Cardiac muscle cell (in vitro differentiated cells and primary cell): ENCODE data around the gene RASSF5. TPM values are rescaled to one million over a fixed set of nuclear protein-coding genes. Genes with fewer than 3 reads are reported as not detected.
A peak's percentile ranks its signal among the peaks of the same experiment; 100 is the strongest.

Source experiments
- DNase-seq, 2 donors: peaks; one replicate each; pipeline versions ENCODE4 v3.0.0 to v3.0.0-alpha.2; 2010 to 2017; ENCODE audit warnings: low read depth in 1 of 2, low spot score in 1 of 2
- H3K27ac ChIP-seq: fragments of 200-600 bp; sonication (generic); 2 replicates; pipeline ENCODE4 v1.5.1; 2016
- H3K27me3 ChIP-seq: fragments of 200-600 bp; sonication (generic); 2 replicates; pipeline ENCODE4 v1.6.0; 2016; ENCODE audit warnings: control low read depth
- H3K36me3 ChIP-seq: fragments of 200-600 bp; sonication (generic); 2 replicates; pipeline ENCODE4 v1.5.1; 2016; ENCODE audit warnings: control low read depth
- H3K4me1 ChIP-seq: fragments of 200-600 bp; sonication (generic); 2 replicates; pipeline ENCODE4 v1.8.1; 2017; ENCODE audit warnings: low read depth, mild to moderate bottlenecking, mixed run types
- H3K4me3 ChIP-seq: fragments of 200-600 bp; sonication (generic); 2 replicates; pipeline ENCODE4 v1.5.1; 2016; ENCODE audit warnings: mild to moderate bottlenecking
- H3K9me3 ChIP-seq: fragments of 200-600 bp; sonication (generic); 2 replicates; pipeline ENCODE4 v1.5.1; 2017; ENCODE audit warnings: low read depth, mild to moderate bottlenecking, control low read depth
- CTCF ChIP-seq: IDR thresholded peaks from 2 replicates; pipeline ENCODE4 v1.5.1; 2012; ENCODE audit warnings: low read depth, mild to moderate bottlenecking, low read length
- polyA plus RNA-seq: library from polyadenylated mRNA; unstranded; fragments of >200 nt; fragmentation: Nextera tagmentation; extraction: Ambion mirVana; gene quantifications from 2 replicates; pipeline ENCODE4 v1.2.1, GENCODE V29; 2016
- total RNA-seq: library from RNA; depleted of rRNA; stranded (reverse); fragments of >200 nt; gene quantifications from 2 replicates; pipeline ENCODE4 v1.2.3, GENCODE V29; 2016

Gene RASSF5
- total and polyA plus RNA-seq, 2 experiments from 2014 or later: 40.9 to 50.7 TPM

DNA sequence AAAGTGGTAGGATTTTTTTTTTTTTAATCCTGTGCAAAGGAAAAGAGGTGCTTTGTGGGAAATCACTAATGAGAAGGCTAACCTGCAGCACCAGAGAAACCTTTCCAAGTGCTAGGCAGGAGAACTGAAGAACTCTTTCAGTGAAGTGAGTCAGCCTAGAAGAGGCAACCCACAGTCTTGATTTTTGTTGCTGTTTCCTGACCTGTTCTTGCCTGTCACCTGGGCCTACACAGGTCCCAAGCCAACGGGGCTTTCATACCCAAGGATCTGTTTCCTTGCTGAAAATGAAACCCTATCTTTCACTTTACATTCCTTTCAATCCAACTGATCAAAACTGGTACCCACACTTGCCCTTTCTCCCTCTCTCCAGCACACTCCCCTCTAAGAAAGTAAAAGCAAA is 44.2 kb upstream of the RASSF5 start:
- Histone ChIP-seq H3K27ac (no peak overlapping the region), H3K4me3 (no peak overlapping the region), H3K27me3 (no peaks in the 10 kb centered on the region), H3K36me3 (peaks cover 10% of the 10 kb centered on the region), H3K4me1 (peaks cover 18% of the 10 kb centered on the region), H3K9me3 (no peaks in the 10 kb centered on the region)
- DNase-seq: no peak
- no peak for TF ChIP-seq CTCF

DNA sequence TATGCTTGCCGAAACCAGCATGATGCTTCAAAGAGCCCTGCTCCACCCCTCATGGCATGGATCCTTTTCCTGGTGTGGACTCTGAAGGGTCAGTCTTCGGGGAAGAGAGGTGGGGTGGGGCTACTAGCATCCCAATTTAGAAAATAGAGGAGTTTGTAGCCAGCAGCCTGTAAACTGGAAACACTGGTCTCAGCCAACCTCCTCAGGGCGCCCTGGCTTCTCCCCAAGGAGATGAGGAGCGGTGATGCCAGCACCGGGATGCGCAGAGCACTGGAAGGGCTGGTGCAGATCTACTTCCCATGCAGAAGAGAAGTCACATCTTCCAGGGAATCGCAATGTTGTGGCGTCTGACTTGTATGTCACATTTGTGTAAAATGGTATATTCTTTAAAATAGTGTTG is 43.4 kb upstream of the RASSF5 start:
- no peak for TF ChIP-seq CTCF
- no peak overlapping the region for H3K27ac ChIP-seq
- H3K9me3 ChIP-seq: no peaks in the 10 kb centered on the region
- H3K4me3 ChIP-seq: no peak overlapping the region
- DNase-seq: no peak
- peaks cover 21% of the 10 kb centered on the region for H3K4me1 ChIP-seq
- no peaks in the 10 kb centered on the region for H3K27me3 ChIP-seq
- peaks cover 6% of the 10 kb centered on the region for H3K36me3 ChIP-seq

DNA sequence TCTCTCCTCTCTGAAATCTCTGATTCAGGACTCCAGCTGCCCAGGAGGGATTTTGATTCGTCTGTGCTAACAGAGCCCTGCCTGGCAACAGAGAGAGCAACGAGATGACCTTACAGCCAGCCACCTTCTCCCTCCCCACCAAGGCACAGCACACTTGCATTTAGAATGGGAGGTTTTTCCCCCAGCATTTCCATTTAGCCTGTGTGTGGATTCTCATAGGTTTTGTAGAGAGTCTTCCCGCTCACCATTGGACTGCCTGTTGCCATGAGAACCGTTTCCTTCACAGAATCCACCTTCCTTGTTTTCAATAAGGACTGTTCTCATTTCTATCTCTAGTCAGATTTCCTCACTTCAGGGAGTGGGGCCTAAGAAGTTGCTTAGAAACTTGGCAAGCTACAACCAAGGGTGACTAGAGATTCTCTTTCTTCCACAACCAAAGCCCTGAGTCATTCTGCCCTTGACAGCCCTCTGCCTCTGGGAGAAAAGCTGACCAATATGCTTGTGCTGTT is 42.8 kb upstream of the RASSF5 start:
- H3K27me3 ChIP-seq: no peaks in the 10 kb centered on the region
- no peak overlapping the region for H3K4me3 ChIP-seq
- no peak for TF ChIP-seq CTCF
- H3K4me1 ChIP-seq: peaks cover 26% of the 10 kb centered on the region
- no peaks in the 10 kb centered on the region for H3K36me3 ChIP-seq
- peak overlapping the region; percentile 22 for H3K27ac ChIP-seq
- H3K9me3 ChIP-seq: no peaks in the 10 kb centered on the region
- peak in 1 of 2 donors; percentile 98 for DNase-seq

- no peaks in the 10 kb centered on the region for H3K9me3 ChIP-seq
- peaks cover 32% of the 10 kb centered on the region for H3K4me1 ChIP-seq
- TF ChIP-seq CTCF: no peak
- H3K27ac ChIP-seq: no peak overlapping the region
- no peaks in the 10 kb centered on the region for H3K27me3 ChIP-seq
- no peaks in the 10 kb centered on the region for H3K36me3 ChIP-seq
- H3K4me3 ChIP-seq: no peak overlapping the region
- no peak for DNase-seq
Observed at GRCh38 chr1:206465951-206466350, 41.4 kb upstream of the RASSF5 start.

- Histone ChIP-seq H3K4me1 (peaks cover 43% of the 10 kb centered on the region), H3K4me3 (no peak overlapping the region), H3K27ac (no peak overlapping the region), H3K27me3 (no peaks in the 10 kb centered on the region), H3K9me3 (no peaks in the 10 kb centered on the region), H3K36me3 (no peaks in the 10 kb centered on the region)
- no peak for TF ChIP-seq CTCF
- DNase-seq: no peak
Observed at GRCh38 chr1:206466840-206467649, 40.3 kb upstream of the RASSF5 start.
